ENCODE data around the gene CLOCK. TPM values are rescaled to one million over a fixed set of nuclear protein-coding genes. Genes with fewer than 3 reads are reported as not detected.

CLOCK gene
- total and polyA plus RNA-seq, 10 of the 15 experiments (the other 5 are each of a cell fraction or from before 2014, with no cell fraction given): 2.8 to 11.7 (median 10.4) TPM

DNA sequence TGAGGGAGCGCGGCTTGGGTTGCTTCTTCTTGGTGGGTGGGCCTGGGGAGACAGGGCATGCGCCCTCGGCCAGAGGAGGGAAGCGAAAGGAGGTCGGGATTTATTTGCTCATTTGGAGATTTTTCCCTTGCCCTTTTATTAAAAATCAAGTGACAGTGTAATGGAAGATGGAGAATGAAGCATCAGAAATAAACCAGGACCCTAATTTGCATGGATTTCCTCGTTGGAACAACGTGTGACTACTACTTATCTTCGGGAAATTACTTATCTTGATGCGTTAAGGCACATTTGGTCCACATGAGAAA is 709 bp upstream of the CLOCK start:
- H3K9me3 ChIP-seq (replicated peaks; ENCODE audit: control insufficient read depth, insufficient read depth, low read length): no peaks in the 10 kb centered on the region
- ATAC-seq: no peak
- SMC1A ChIA-PET (ENCODE audit: uncharacterized antibody, unreplicated experiment): no interaction called here
- H3K79me2 ChIP-seq (ENCODE audit: control insufficient read depth, insufficient read depth, low read length): peaks cover 31% of the 10 kb centered on the region
- no peaks in the 10 kb centered on the region for H3K27me3 ChIP-seq (replicated peaks in 1 of 2; ENCODE audit: control insufficient read depth in 2 of 2, insufficient read depth in 2 of 2, low read length in 1 of 2)
- H3K4me3 ChIP-seq: peak overlapping the region; percentile 80
- H2AFZ ChIP-seq (ENCODE audit: control insufficient read depth, low read depth, low read length): peak overlapping the region; percentile 80
- H4K20me1 ChIP-seq (ENCODE audit: control insufficient read depth, insufficient read depth): no peaks in the 10 kb centered on the region
- RAD21 ChIA-PET (ENCODE audit: unreplicated experiment): interaction anchor here (3.2 kb wide), 1 partner anchor 138 kb away, joined by 22 read pairs; no protein-coding TSS in a partner anchor
- peak overlapping the region; percentile 87 for H3K9ac ChIP-seq (ENCODE audit: control insufficient read depth, insufficient read depth, low read length)
- DNase-seq (ENCODE audit: low read depth, low spot score): no peak
- POLR2A ChIA-PET: no interaction called here
- FAIRE-seq: no peak
- no peaks in the 10 kb centered on the region for H3K4me1 ChIP-seq (ENCODE audit: control insufficient read depth, insufficient read depth, low read length)
- in situ Hi-C loops (cut with MboI): loop anchor here (5.0 kb wide), 1 partner anchor 150 kb away; the partner anchor contains the start of gene TMEM165
- peak overlapping the region; percentile 80 for H3K4me2 ChIP-seq (ENCODE audit: control insufficient read depth, insufficient read depth)
- no peaks in the 10 kb centered on the region for H3K36me3 ChIP-seq (ENCODE audit: control insufficient read depth in 2 of 2, insufficient read depth in 2 of 2, low read length in 1 of 2)
- intact Hi-C loops (cut with micrococcal nuclease; ENCODE audit: unreplicated experiment): loop anchor here (2.0 to 10.0 kb wide), 3 partner anchors 100 to 887 kb away; partner anchors contain the start of genes PAICS and PPAT
- peak overlapping the region; percentile 88 for H3K27ac ChIP-seq (ENCODE audit: control insufficient read depth, insufficient read depth)
- CTCF ChIA-PET: no interaction called here
- 11% methylated on average over 10 of the region's 10 CpGs for WGBS (ENCODE audit: insufficient coverage, insufficient replicate concordance, low lambda C conversion rate, missing lambda C conversion rate)
- TF ChIP-seq, protein P1, sequence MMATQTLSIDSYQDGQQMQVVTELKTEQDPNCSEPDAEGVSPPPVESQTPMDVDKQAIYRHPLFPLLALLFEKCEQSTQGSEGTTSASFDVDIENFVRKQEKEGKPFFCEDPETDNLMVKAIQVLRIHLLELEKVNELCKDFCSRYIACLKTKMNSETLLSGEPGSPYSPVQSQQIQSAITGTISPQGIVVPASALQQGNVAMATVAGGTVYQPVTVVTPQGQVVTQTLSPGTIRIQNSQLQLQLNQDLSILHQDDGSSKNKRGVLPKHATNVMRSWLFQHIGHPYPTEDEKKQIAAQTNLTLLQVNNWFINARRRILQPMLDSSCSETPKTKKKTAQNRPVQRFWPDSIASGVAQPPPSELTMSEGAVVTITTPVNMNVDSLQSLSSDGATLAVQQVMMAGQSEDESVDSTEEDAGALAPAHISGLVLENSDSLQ (IDR thresholded peaks at IDR 0.05): no peak
- TF ChIP-seq, protein P2, sequence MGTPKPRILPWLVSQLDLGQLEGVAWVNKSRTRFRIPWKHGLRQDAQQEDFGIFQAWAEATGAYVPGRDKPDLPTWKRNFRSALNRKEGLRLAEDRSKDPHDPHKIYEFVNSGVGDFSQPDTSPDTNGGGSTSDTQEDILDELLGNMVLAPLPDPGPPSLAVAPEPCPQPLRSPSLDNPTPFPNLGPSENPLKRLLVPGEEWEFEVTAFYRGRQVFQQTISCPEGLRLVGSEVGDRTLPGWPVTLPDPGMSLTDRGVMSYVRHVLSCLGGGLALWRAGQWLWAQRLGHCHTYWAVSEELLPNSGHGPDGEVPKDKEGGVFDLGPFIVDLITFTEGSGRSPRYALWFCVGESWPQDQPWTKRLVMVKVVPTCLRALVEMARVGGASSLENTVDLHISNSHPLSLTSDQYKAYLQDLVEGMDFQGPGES (IDR thresholded peaks at IDR 0.05): no peak
- TF ChIP-seq SIX5 (IDR thresholded peaks at IDR 0.05; ENCODE audit: low read depth, low read length, severe bottlenecking): no peak
- TF ChIP-seq JUNB (IDR thresholded peaks at IDR 0.05): no peak
- peak; percentile 18; the same call in 1 of the 2 replicates for TF ChIP-seq EED (IDR thresholded peaks at IDR 0.05; ENCODE audit: low read depth)
- TF ChIP-seq CHD4 (IDR thresholded peaks at IDR 0.05): no peak
- TF ChIP-seq ATF7 (IDR thresholded peaks at IDR 0.05; ENCODE audit: low read depth): no peak
- no peak for TF ChIP-seq ZNF384 (IDR thresholded peaks at IDR 0.05; ENCODE audit: borderline replicate concordance, low read depth, low read length)
- no peak for TF ChIP-seq IKZF1 (conservative IDR thresholded peaks at IDR 0.05)
- no peak for TF ChIP-seq BHLHE40 (IDR thresholded peaks at IDR 0.05; ENCODE audit: borderline replicate concordance in 1 of 2, low read depth in 2 of 2, low read length in 1 of 2)
- TF ChIP-seq STAT3 (IDR thresholded peaks at IDR 0.05; ENCODE audit: low read depth, low read length): no peak
- TF ChIP-seq IKZF2 (IDR thresholded peaks at IDR 0.05): 0 out of 4 replicates have a peak, but pooled peaks of 1 of the 2 experiments have one; percentile 9
- no peak for TF ChIP-seq PML (IDR thresholded peaks at IDR 0.05; ENCODE audit: low read length)
- TF ChIP-seq POLR2AphosphoS2 (IDR thresholded peaks at IDR 0.05; ENCODE audit: low read depth, low read length): no peak
- TF ChIP-seq, protein P3, sequence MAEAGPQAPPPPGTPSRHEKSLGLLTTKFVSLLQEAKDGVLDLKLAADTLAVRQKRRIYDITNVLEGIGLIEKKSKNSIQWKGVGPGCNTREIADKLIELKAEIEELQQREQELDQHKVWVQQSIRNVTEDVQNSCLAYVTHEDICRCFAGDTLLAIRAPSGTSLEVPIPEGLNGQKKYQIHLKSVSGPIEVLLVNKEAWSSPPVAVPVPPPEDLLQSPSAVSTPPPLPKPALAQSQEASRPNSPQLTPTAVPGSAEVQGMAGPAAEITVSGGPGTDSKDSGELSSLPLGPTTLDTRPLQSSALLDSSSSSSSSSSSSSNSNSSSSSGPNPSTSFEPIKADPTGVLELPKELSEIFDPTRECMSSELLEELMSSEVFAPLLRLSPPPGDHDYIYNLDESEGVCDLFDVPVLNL (IDR thresholded peaks at IDR 0.05; ENCODE audit: low read depth, low read length): no peak
- BruUV-seq (replicated peaks): no TSS peak
